Endothelial cell of umbilical vein (primary cell): ENCODE measurements around the gene PIKFYVE. TPM values are rescaled to one million over a fixed set of nuclear protein-coding genes. Genes with fewer than 3 reads are reported as not detected.

Experiments
- BruUV-seq: library from RNA; stranded (reverse); fragments of 400-500 nt; replicated peaks from 2 replicates; lab custom pipeline; 2021; lab: Mats Ljungman, UMichigan
- CTCF ChIA-PET: fragments of 300-600, 350-600 bp; sonication (Branson Sonifier 250); formaldehyde crosslinking; loops from one replicate; lab custom pipeline; 2021; ENCODE audit warnings: antibody characterized with exemption, inconsistent platforms; lab: Charles Lee
- POLR2A ChIA-PET: fragments of 300-600, 350-600 bp; sonication (Branson Sonifier 250); formaldehyde crosslinking; loops from one replicate; lab custom pipeline; 2021; ENCODE audit warnings: antibody characterized with exemption, inconsistent platforms; lab: Charles Lee
- DNase-seq: peaks from one replicate; pipeline ENCODE4 v3.0.0-alpha.2; 2011; ENCODE audit warnings: low read depth, low spot score
- FAIRE-seq: peaks from 2 replicates; lab custom pipeline; 2011; peaks lifted over from hg19 to GRCh38; lab: Jason Lieb, UNC
- H2AFZ ChIP-seq: 2 replicates; pipeline ENCODE4 v1.6.0; 2012; ENCODE audit warnings: low read depth, low read length, control low read depth, inconsistent platforms
- H3K27ac ChIP-seq: 2 replicates; pipeline ENCODE4 v1.5.1; 2011; ENCODE audit warnings: low read depth, mild to moderate bottlenecking, control low read depth, low read length, moderate library complexity; ENCODE audit not compliant: insufficient read depth
- H3K27me3 ChIP-seq, 2 experiments: 2 replicates each; pipeline versions ENCODE4 v1.6.0 to v1.6.1; 2011; ENCODE audit warnings: low read length in 2 of 2, mixed read lengths in 1 of 2; ENCODE audit not compliant: control insufficient read depth in 2 of 2, insufficient read depth in 2 of 2
- H3K36me3 ChIP-seq, 2 experiments: 2 replicates in 1 of 2; 3 replicates in 1 of 2; pipeline ENCODE4 v1.5.1; 2011; ENCODE audit warnings: low read length in 2 of 2, mild to moderate bottlenecking in 1 of 2, moderate library complexity in 1 of 2; ENCODE audit not compliant: control insufficient read depth in 2 of 2, insufficient read depth in 2 of 2; ENCODE audit errors: extremely low read depth in 1 of 2
- H3K4me1 ChIP-seq: 3 replicates; pipeline ENCODE4 v1.5.1; 2011; ENCODE audit warnings: mild to moderate bottlenecking, low read length; ENCODE audit not compliant: control insufficient read depth, insufficient read depth; ENCODE audit errors: extremely low read depth
- H3K4me2 ChIP-seq: 2 replicates; pipeline ENCODE4 v1.6.1; 2011; ENCODE audit warnings: low read length, control low read depth, mixed read lengths; ENCODE audit not compliant: insufficient read depth
- H3K4me3 ChIP-seq, 3 experiments: fragments of 200-600 bp in 1 of 3; sonication (generic), shearing (Covaris generic) in 1 of 3; replicated peaks in 1 of 3; 2 replicates each; pipeline ENCODE4 v1.5.1; 2011 to 2016; ENCODE audit warnings: control low read depth in 3 of 3, low read length in 3 of 3, mild to moderate bottlenecking in 2 of 3, inconsistent platforms in 1 of 3, low read depth in 1 of 3, moderate library complexity in 1 of 3; ENCODE audit not compliant: insufficient read depth in 1 of 3
- H3K79me2 ChIP-seq: 2 replicates; pipeline ENCODE4 v1.6.0; 2012; ENCODE audit warnings: low read length, inconsistent platforms; ENCODE audit not compliant: control insufficient read depth, insufficient read depth
- H3K9ac ChIP-seq: replicated peaks from 2 replicates; pipeline ENCODE3; 2011; ENCODE audit warnings: low read length, control low read depth; ENCODE audit not compliant: insufficient read depth; ENCODE audit errors: extremely low read depth
- H3K9me1 ChIP-seq: replicated peaks from 3 replicates; pipeline ENCODE4 v1.6.0; 2011; ENCODE audit warnings: mild to moderate bottlenecking, low read length; ENCODE audit not compliant: control insufficient read depth, insufficient read depth; ENCODE audit errors: extremely low read depth
- H3K9me3 ChIP-seq: replicated peaks from 2 replicates; pipeline ENCODE4 v1.5.1; 2012; ENCODE audit warnings: low read length, inconsistent platforms; ENCODE audit not compliant: control insufficient read depth, insufficient read depth
- H4K20me1 ChIP-seq: replicated peaks from 2 replicates; pipeline ENCODE3; 2011; ENCODE audit warnings: mild to moderate bottlenecking, low read length; ENCODE audit not compliant: control insufficient read depth, insufficient read depth; ENCODE audit errors: extremely low read depth
- EZH2 ChIP-seq: IDR thresholded peaks from 2 replicates; pipeline ENCODE4 v1.6.1; 2012; ENCODE audit warnings: borderline replicate concordance, low read depth, mild to moderate bottlenecking, moderate library complexity, low read length, inconsistent platforms; ENCODE audit not compliant: severe bottlenecking
- FOS ChIP-seq: IDR thresholded peaks from 2 replicates; pipeline ENCODE4 v1.6.1; 2011; ENCODE audit warnings: mild to moderate bottlenecking, low read length, moderate library complexity, borderline replicate concordance; ENCODE audit not compliant: insufficient read depth
- JUN ChIP-seq: IDR thresholded peaks from 2 replicates; pipeline ENCODE4 v1.6.1; 2011; ENCODE audit warnings: borderline replicate concordance, low read depth; ENCODE audit not compliant: insufficient read length, insufficient read depth
- MYC ChIP-seq: IDR thresholded peaks from one replicate; pipeline ENCODE4 v1.6.1; 2011; ENCODE audit warnings: mild to moderate bottlenecking, low read depth, low read length
- POLR2A ChIP-seq: IDR thresholded peaks from 2 replicates; pipeline ENCODE4 v1.6.1; 2012; ENCODE audit warnings: low read depth, mild to moderate bottlenecking, control low read depth, low read length
- POLR2AphosphoS5 ChIP-seq: IDR thresholded peaks from 2 replicates; pipeline ENCODE4 v1.6.1; 2012; ENCODE audit warnings: low read depth, mild to moderate bottlenecking, control low read depth, low read length, moderate library complexity; ENCODE audit not compliant: insufficient read depth
- dilution Hi-C: fragments of 300-500 bp; cut with MboI; formaldehyde crosslinking; loops from one replicate; pipeline ENCODE4 v1.15.0; 2019; ENCODE audit warnings: low sequenced_read_pairs; ENCODE audit not compliant: extremely low pct_ligation_motif_present
- intact Hi-C: fragments of 100-400 bp; cut with micrococcal nuclease; formaldehyde crosslinking; loops from one replicate; pipeline ENCODE4 v1.10.0; 2022
- polyA plus RNA-seq, 4 experiments: library from polyadenylated mRNA; depleted of rRNA in 3 of 4; stranded (reverse) in 3 of 4; unstranded in 1 of 4; fragments of >200 nt; gene quantifications; 2 replicates each; pipeline versions ENCODE4 v1.2.1 to v1.2.3, GENCODE V29; 2011 to 2012; ENCODE audit warnings: missing spikeins in 1 of 4
- total RNA-seq: library from RNA; stranded (reverse); gene quantifications from 2 replicates; pipeline ENCODE4 v1.2.3, GENCODE V29; 2021
- TF ChIP-seq, protein P1 (sequence below), 2 donors: IDR thresholded peaks; 1 replicate in 1 of 2; 2 replicates in 1 of 2; pipeline ENCODE4 v1.5.1; 2011; ENCODE audit warnings: low read length in 2 of 2, mild to moderate bottlenecking in 2 of 2, moderate library complexity in 2 of 2, control low read depth in 1 of 2, inconsistent platforms in 1 of 2, low read depth in 1 of 2; ENCODE audit not compliant: insufficient read depth in 1 of 2; ENCODE audit errors: extremely low read depth in 1 of 2
- TF ChIP-seq, protein P2 (sequence below): IDR thresholded peaks from 2 replicates; pipeline ENCODE4 v1.6.1; 2011; ENCODE audit not compliant: insufficient read depth, insufficient read length

The PIKFYVE gene
- total and polyA plus RNA-seq, 2 donors (not counting 3 experiments of a cell fraction or from before 2014, with no cell fraction given) = 9.0 to 28.2 TPM

DNA sequence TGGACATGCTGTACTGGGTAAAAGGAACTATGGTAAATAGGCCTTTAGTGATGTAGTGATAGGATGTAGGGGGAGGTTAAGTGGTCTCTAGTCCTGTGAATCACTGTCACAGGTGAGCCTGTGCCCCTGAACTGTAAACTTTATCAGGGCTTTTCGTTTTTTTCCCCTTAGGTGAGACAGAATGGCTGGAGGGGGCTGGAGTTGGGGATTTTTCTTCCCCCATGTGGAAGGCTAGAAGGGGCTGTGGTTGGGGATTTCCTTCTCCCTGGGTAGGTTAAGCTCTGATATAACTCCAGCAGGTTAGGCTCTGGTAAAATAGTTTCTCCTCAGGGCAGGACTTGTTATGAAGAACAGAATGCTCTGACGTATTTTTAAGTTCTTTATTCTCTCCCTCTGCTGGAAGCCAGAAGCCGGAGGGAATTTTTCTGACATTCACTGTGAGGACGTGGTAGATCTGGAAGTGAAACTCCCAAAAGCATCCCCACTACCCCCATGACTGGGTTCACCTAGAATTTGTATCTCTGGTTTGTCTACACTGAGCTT is 28.5 kb downstream of the PIKFYVE start:
- no peak overlapping the region for H3K9ac ChIP-seq
- H4K20me1 ChIP-seq = no peaks in the 10 kb centered on the region
- no peaks in the 10 kb centered on the region for H3K4me1 ChIP-seq
- no peak overlapping the region for H3K4me2 ChIP-seq
- POLR2A ChIA-PET = no interaction called here
- FAIRE-seq = no peak
- CTCF ChIA-PET = no interaction called here
- H3K79me2 ChIP-seq = peaks cover 17% of the 10 kb centered on the region
- H3K9me3 ChIP-seq = no peaks in the 10 kb centered on the region
- no peak for DNase-seq
- no peak overlapping the region for H3K27ac ChIP-seq
- intact Hi-C loops (no loop called here), dilution Hi-C loops (no loop called here)
- no peaks in the 10 kb centered on the region for H3K27me3 ChIP-seq
- peaks cover 3 to 12% of the 10 kb centered on the region in 2 experiments for H3K36me3 ChIP-seq
- no peaks in the 10 kb centered on the region for H3K9me1 ChIP-seq
- no peak overlapping the region for H2AFZ ChIP-seq
- no TSS peak for BruUV-seq
- H3K4me3 ChIP-seq = no peak overlapping the region
- no peak for TF ChIP-seq JUN
- TF ChIP-seq, protein P1, sequence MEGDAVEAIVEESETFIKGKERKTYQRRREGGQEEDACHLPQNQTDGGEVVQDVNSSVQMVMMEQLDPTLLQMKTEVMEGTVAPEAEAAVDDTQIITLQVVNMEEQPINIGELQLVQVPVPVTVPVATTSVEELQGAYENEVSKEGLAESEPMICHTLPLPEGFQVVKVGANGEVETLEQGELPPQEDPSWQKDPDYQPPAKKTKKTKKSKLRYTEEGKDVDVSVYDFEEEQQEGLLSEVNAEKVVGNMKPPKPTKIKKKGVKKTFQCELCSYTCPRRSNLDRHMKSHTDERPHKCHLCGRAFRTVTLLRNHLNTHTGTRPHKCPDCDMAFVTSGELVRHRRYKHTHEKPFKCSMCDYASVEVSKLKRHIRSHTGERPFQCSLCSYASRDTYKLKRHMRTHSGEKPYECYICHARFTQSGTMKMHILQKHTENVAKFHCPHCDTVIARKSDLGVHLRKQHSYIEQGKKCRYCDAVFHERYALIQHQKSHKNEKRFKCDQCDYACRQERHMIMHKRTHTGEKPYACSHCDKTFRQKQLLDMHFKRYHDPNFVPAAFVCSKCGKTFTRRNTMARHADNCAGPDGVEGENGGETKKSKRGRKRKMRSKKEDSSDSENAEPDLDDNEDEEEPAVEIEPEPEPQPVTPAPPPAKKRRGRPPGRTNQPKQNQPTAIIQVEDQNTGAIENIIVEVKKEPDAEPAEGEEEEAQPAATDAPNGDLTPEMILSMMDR (IDR thresholded peaks at IDR 0.05; ENCODE audit: extremely low read depth in 1 of 2, insufficient read depth in 1 of 2, low read depth in 1 of 2, low read length in 2 of 2) = no peak
- TF ChIP-seq, protein P2, sequence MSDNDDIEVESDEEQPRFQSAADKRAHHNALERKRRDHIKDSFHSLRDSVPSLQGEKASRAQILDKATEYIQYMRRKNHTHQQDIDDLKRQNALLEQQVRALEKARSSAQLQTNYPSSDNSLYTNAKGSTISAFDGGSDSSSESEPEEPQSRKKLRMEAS = no peak
- no peak for TF ChIP-seq EZH2
- no peak for TF ChIP-seq POLR2A
- no peak for TF ChIP-seq MYC
- TF ChIP-seq POLR2AphosphoS5 = no peak
- no peak for TF ChIP-seq FOS
